ENCODE data around the gene LRP1B.
"Not testable (repeated sequence)": the region's sequence is repeated elsewhere in the genome, so short reads cannot be mapped to it uniquely, and the experiment has no call there.

Gene LRP1B

DNA sequence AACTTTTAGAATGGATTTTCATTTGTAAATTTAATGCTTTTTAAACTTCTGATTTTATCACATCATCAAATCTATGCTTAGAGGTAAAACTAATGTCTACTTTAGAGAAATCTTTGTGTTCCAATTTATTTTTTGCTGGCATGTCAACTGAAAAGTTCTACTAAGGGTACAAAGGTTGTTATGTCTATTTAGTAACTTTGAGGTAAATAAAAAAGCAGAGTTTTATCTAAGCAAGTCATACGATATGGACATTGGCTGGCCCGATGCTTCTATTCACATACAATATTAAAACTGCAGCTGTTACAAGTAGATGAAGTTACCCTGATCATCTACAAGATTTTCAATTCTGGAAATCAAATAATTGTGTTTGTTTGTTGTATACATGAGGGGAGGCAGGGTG is 1575.1 kb downstream of the LRP1B start:
- TF ChIP-seq POLR2A (IDR thresholded peaks at IDR 0.05; ENCODE audit: low read depth, low read length) = no peak
- TF ChIP-seq TAF1 (IDR thresholded peaks at IDR 0.05; ENCODE audit: borderline replicate concordance, low read depth, low read length) = no peak
- TF ChIP-seq POLR2AphosphoS5 (IDR thresholded peaks at IDR 0.05; ENCODE audit: low read depth, low read length) = no peak
- FAIRE-seq = no peak

DNA sequence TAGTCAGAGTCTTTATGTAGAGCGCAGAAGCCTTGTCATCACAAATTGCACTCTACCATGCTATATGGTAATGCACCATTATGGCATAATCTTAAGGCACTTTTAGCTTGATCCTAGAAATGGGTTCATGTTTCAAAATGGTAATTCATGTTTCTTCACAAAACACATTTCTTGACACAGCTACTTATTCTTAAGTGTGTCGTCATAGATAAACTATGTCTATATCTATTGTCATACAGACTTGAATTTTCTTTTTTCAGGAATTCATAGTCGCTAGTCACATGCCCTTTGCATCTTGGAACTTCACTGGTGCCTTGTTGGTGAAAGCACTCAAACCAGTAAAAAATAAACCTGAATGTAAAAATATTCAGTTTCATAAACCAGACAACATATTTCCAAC is 1578.2 kb downstream of the LRP1B start:
- DNase-seq (ENCODE audit: insufficient read length) = no peak
- no peak for TF ChIP-seq POLR2AphosphoS5 (IDR thresholded peaks at IDR 0.05; ENCODE audit: low read depth, low read length)
- no peak for TF ChIP-seq POLR2A (IDR thresholded peaks at IDR 0.05; ENCODE audit: low read depth, low read length)
- TF ChIP-seq TAF1 (IDR thresholded peaks at IDR 0.05; ENCODE audit: borderline replicate concordance, low read depth, low read length) = no peak
- no peak for FAIRE-seq

More for the DNA sequence above, 1575.1 kb downstream of the LRP1B start:
- no peak for DNase-seq (ENCODE audit: insufficient read length)

- FAIRE-seq (no peak), DNase-seq (ENCODE audit: insufficient read length) (no peak)
- TF ChIP-seq POLR2A (IDR thresholded peaks at IDR 0.05; ENCODE audit: low read depth, low read length) (no peak), TAF1 (IDR thresholded peaks at IDR 0.05; ENCODE audit: borderline replicate concordance, low read depth, low read length) (no peak), POLR2AphosphoS5 (IDR thresholded peaks at IDR 0.05; ENCODE audit: low read depth, low read length) (no peak)
These were observed 1579.5 kb downstream of the LRP1B start for GRCh38 chr2:140551287-140551686.

DNA sequence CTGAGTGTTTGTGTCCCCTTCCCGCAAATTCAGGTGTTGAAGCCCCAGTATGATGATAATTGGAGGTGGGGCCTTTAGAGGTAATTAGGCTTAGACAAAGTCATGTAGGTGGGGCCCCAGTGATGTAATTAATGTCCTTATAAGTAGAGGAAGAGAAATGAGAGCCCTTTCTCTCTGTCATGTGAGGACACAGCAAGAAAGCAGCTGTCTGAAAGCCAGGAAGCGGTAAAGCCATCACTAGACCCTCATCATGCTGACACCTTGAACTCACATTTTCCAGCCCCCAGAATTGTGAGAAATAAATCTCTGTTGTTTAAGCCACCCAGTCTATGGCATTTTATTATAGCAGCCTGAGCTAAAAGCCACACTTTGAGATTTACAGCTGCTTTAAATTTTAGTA is 1580.0 kb downstream of the LRP1B start:
- TF ChIP-seq TAF1 (IDR thresholded peaks at IDR 0.05; ENCODE audit: borderline replicate concordance, low read depth, low read length) = no peak
- no peak for TF ChIP-seq POLR2A (IDR thresholded peaks at IDR 0.05; ENCODE audit: low read depth, low read length)
- no peak for TF ChIP-seq POLR2AphosphoS5 (IDR thresholded peaks at IDR 0.05; ENCODE audit: low read depth, low read length)
- FAIRE-seq = no peak
- DNase-seq (ENCODE audit: insufficient read length) = no peak

DNA sequence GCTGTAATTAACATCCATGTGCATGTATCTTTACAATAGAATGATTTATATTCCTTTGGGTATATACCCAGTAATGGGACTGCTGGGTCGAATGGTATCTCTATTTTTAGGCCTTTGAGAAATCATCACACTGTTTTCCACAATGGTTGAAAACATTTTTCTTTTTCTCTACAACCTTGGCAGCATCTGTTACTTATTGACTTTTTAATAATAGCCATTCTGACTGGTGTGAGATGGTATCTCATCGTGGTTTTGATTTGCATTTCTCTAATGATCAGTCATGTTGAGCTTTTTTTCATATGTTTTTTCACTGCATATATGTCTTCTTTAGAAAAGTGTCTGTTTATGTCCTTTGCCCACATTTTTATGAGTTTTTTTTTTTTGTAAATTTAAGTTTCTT is 1586.0 kb downstream of the LRP1B start:
- not testable (repeated sequence) for FAIRE-seq; DNase-seq (ENCODE audit: insufficient read length)

GRCh38 chr2:140542627-140543026 is 1588.2 kb downstream of the LRP1B start:
- TF ChIP-seq POLR2AphosphoS5 (IDR thresholded peaks at IDR 0.05; ENCODE audit: low read depth, low read length) = no peak
- DNase-seq (ENCODE audit: insufficient read length) = no peak
- FAIRE-seq = no peak

DNA sequence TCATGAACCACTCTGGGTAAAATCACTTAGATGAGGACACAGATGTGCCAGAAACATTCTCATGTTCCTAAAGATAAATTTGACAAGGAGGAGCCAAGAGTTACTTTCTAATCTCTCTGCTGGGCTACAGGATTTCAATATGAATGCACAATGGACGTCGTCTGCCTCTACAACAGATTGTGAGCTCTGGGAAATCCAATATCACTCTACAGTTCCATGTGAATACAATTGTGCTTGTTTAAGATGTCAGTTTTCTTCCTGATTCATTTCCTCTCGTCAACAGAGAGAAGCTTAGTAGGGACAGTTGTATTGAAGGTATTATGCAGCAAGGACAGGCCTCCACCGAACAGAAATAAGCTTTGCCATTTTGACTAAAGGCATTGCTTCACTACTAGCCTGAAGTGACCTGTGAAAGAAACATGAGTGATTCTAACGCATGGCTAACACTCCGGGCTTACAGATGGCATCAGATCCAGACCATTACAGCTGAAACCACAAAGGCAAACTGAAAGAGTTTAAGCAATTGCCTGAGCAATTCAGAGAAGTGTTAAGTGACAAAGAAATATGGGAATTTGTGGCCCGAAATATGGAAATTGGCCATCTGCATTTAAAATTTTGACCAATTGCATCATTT is 1591.5 kb downstream of the LRP1B start:
- FAIRE-seq = no peak
- no peak for DNase-seq (ENCODE audit: insufficient read length)
- TF ChIP-seq TAF1 (IDR thresholded peaks at IDR 0.05; ENCODE audit: borderline replicate concordance, low read depth, low read length) (no peak), POLR2AphosphoS5 (IDR thresholded peaks at IDR 0.05; ENCODE audit: low read depth, low read length) (no peak), POLR2A (IDR thresholded peaks at IDR 0.05; ENCODE audit: low read depth, low read length) (no peak)

GRCh38 chr2:140529706-140530105 is 1601.1 kb downstream of the LRP1B start:
- TF ChIP-seq TAF1 (IDR thresholded peaks at IDR 0.05; ENCODE audit: borderline replicate concordance, low read depth, low read length) = no peak
- no peak for TF ChIP-seq POLR2AphosphoS5 (IDR thresholded peaks at IDR 0.05; ENCODE audit: low read depth, low read length)
- TF ChIP-seq POLR2A (IDR thresholded peaks at IDR 0.05; ENCODE audit: low read depth, low read length) = no peak
- DNase-seq (ENCODE audit: insufficient read length) (no peak), FAIRE-seq (no peak)

DNA sequence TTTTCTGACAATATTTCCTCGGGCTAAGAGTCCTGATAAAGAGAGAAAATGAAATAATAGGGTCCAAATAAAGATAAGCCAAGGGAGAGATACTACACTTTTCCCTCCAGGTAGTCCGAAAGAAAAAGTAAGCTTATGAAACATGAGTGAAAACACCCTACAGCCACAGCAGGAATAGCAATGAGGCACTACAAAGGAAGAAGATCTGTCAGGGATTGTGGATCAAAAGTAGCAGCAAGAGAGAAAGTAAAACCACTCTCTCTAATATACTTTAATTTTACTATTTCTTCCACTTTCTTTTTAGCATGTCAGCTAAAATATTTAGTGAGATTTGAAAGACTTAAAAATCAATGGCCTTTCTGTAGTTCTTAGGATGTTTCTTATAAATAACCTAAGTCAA is 1601.8 kb downstream of the LRP1B start:
- TF ChIP-seq POLR2AphosphoS5 (IDR thresholded peaks at IDR 0.05; ENCODE audit: low read depth, low read length) (no peak), POLR2A (IDR thresholded peaks at IDR 0.05; ENCODE audit: low read depth, low read length) (no peak), TAF1 (IDR thresholded peaks at IDR 0.05; ENCODE audit: borderline replicate concordance, low read depth, low read length) (no peak)

GRCh38 chr2:140526575-140526974 is 1604.2 kb downstream of the LRP1B start:
- TF ChIP-seq POLR2A (IDR thresholded peaks at IDR 0.05; ENCODE audit: low read depth, low read length) (no peak), TAF1 (IDR thresholded peaks at IDR 0.05; ENCODE audit: borderline replicate concordance, low read depth, low read length) (no peak), POLR2AphosphoS5 (IDR thresholded peaks at IDR 0.05; ENCODE audit: low read depth, low read length) (no peak)
- DNase-seq (ENCODE audit: insufficient read length) = no peak
- FAIRE-seq = no peak

More for the DNA sequence above, 1601.8 kb downstream of the LRP1B start:
- DNase-seq (ENCODE audit: insufficient read length) (no peak), FAIRE-seq (no peak)

DNA sequence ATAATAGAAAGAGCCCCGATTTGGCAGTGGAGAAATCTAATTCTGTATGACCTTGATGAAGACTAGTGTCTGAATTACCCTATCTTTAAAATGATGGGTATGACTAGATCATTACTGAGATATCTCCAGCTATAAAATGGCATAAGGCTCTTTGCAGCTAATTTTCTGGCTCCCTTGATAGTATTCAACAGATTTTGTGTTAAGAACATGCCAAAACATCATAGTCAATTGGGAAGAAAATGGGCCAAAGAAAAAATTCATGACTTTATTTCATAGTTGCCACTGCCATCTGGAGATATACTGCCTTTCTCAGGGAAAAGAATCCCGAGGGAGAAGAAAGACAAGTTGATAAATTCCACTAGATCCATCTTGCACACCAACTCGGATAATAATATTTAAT is 1618.7 kb downstream of the LRP1B start:
- no peak for FAIRE-seq
- TF ChIP-seq POLR2A (IDR thresholded peaks at IDR 0.05; ENCODE audit: low read depth, low read length) (no peak), TAF1 (IDR thresholded peaks at IDR 0.05; ENCODE audit: borderline replicate concordance, low read depth, low read length) (no peak), POLR2AphosphoS5 (IDR thresholded peaks at IDR 0.05; ENCODE audit: low read depth, low read length) (no peak)
- no peak for DNase-seq (ENCODE audit: insufficient read length)

DNA sequence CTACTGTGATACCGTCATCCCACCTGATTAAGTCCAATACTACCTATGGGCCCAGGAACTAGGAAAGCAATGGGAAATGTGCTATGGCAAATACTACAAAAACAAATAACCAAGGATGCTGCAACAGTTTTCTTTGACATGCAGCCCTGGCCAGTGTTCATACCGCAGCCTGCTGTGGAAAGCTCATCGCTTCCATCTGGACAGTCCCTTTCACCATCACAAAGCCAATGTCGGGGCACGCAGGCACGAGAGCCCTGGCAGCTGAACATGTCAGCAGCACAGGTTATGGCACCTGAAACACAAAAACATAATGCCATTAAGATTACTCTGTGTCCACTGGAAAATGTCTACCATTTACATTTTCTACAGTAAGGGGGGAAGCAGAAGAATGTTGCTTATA is 1621.1 kb downstream of the LRP1B start:
- DNase-seq (ENCODE audit: insufficient read length) (no peak), FAIRE-seq (no peak)
- no peak for TF ChIP-seq POLR2AphosphoS5 (IDR thresholded peaks at IDR 0.05; ENCODE audit: low read depth, low read length)
- TF ChIP-seq POLR2A (IDR thresholded peaks at IDR 0.05; ENCODE audit: low read depth, low read length) = no peak
- TF ChIP-seq TAF1 (IDR thresholded peaks at IDR 0.05; ENCODE audit: borderline replicate concordance, low read depth, low read length) = no peak

DNA sequence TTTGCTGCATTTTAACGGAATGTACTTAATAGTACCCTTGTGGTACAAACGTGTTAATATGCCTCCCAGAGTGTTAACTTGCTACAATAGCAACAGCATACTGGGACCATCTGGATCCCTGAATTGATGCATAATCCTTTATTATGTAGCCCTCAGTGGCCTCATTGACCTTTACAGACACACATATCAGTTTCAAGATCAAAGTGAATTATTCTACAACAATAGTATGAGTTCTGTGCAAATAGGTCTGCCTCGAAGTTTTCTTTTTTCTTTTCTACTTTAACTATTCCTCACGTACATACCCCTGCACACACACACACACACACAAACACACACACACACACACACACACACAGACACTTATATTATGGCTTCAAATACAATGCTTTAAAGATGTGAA is 1622.1 kb downstream of the LRP1B start:
- TF ChIP-seq TAF1 (IDR thresholded peaks at IDR 0.05; ENCODE audit: borderline replicate concordance, low read depth, low read length) (no peak), POLR2A (IDR thresholded peaks at IDR 0.05; ENCODE audit: low read depth, low read length) (no peak), POLR2AphosphoS5 (IDR thresholded peaks at IDR 0.05; ENCODE audit: low read depth, low read length) (no peak)
- FAIRE-seq = no peak
- DNase-seq (ENCODE audit: insufficient read length) = no peak
